Right lobe of liver (tissue), 4 donors: ENCODE data around the gene PGM2L1.

Experiments used
- CTCF ChIP-seq, 4 donors: fragments of 200-600 bp in 3 of 4; fragments of 450-650 bp in 1 of 4; IDR thresholded peaks; one replicate each; pipeline versions ENCODE4 v1.5.1 to v1.8.0; 2016 to 2022; ENCODE audit warnings: antibody characterized with exemption in 4 of 4, mild to moderate bottlenecking in 2 of 4
- POLR2A ChIP-seq: fragments of 450-650 bp; IDR thresholded peaks from one replicate; pipeline ENCODE4 v1.6.1; 2017; ENCODE audit warnings: antibody characterized with exemption, mild to moderate bottlenecking
- donor health status: DM: no; HTN: no; CAD: no.
- donor health status: DM: no; HTN: no; CAD: no.
- donor health status: DM: no; HTN: yes; CAD: no.

GRCh38 chr11:74373382-74373781, 24.9 kb downstream of the PGM2L1 start:
- TF ChIP-seq POLR2A = no peak
- TF ChIP-seq CTCF (IDR thresholded peaks at IDR 0.05) = no peak
